C4-2B (cell line): Measurements from ENCODE around the gene NRARP.

Source experiments
- ZFX ChIP-seq: fragments of 450-650 bp; IDR thresholded peaks from 2 replicates; pipeline ENCODE4 v1.6.1; 2017
- TF ChIP-seq, protein P1 (sequence below): fragments of 450-650 bp; conservative IDR thresholded peaks from 2 replicates; pipeline ENCODE4 v1.5.1; 2017; ENCODE audit warnings: mild to moderate bottlenecking

DNA sequence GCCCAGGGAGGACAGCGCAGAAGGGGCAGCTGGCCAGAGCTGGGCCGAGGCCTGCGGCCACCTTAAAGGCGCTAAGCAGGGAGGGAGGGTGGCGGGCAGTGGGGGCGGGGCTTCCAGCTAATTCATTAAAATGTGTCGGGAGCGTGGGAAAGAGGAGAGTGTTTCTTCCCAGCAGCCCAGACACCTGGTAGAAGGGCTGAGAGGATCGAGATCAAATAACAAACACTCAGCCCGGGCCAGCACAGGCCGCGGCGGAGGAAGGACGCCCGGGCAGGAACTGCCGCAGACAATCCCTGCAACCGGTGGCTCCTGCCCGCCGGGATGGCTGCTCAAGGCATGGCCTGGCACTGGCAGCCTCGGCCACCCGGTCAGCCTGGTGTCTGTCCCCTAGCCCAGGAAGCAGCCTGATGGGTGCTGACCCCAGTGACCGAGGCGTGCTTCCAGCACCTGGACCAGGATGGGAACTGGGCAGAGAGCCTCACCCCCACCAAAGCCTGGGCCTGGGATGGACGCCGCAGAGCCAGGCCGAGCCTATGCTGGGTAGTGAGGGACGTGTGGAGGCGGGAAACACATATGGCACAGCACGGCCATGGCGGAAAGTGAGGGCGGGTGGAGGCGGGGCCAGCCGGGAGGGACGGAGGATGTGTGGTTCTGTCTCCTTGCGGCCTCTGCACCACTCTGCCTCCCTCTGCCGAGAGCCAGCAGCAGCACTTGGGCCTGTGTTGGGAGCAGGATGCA is 3.2 kb upstream of the NRARP start:
- TF ChIP-seq, protein P1, sequence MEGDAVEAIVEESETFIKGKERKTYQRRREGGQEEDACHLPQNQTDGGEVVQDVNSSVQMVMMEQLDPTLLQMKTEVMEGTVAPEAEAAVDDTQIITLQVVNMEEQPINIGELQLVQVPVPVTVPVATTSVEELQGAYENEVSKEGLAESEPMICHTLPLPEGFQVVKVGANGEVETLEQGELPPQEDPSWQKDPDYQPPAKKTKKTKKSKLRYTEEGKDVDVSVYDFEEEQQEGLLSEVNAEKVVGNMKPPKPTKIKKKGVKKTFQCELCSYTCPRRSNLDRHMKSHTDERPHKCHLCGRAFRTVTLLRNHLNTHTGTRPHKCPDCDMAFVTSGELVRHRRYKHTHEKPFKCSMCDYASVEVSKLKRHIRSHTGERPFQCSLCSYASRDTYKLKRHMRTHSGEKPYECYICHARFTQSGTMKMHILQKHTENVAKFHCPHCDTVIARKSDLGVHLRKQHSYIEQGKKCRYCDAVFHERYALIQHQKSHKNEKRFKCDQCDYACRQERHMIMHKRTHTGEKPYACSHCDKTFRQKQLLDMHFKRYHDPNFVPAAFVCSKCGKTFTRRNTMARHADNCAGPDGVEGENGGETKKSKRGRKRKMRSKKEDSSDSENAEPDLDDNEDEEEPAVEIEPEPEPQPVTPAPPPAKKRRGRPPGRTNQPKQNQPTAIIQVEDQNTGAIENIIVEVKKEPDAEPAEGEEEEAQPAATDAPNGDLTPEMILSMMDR: no peak
- no peak for TF ChIP-seq ZFX
